HEK293 (cell line): Measurements from ENCODE around the gene CSF3R.

Source experiments
- CTCF ChIA-PET: fragments of 350-600 bp; formaldehyde crosslinking; extraction: SDS; loops from one replicate; lab custom pipeline; 2021; ENCODE audit warnings: antibody characterized with exemption; lab: Yijun Ruan, JAX
- POLR2A ChIA-PET: fragments of 300-600 bp; formaldehyde crosslinking; extraction: SDS; loops from one replicate; lab custom pipeline; 2020; ENCODE audit warnings: antibody characterized with exemption, inconsistent platforms; lab: Yijun Ruan, JAX
- H3K27ac ChIP-seq: fragments of 200-500 bp; sonication (Bioruptor generic); 2 replicates; pipeline ENCODE4 v1.5.1; 2014; ENCODE audit warnings: low read depth, low read length, control low read depth, inconsistent platforms; ENCODE audit errors: extremely low read depth
- H3K36me3 ChIP-seq, 2 experiments: fragments of 200-500 bp in 1 of 2; sonication (Bioruptor generic) in 1 of 2; 1 replicate in 1 of 2; 2 replicates in 1 of 2; pipeline ENCODE4 v1.5.1; 2014 to 2017; ENCODE audit warnings: inconsistent platforms in 2 of 2, low read length in 2 of 2; ENCODE audit not compliant: control insufficient read depth in 2 of 2, insufficient read depth in 1 of 2
- H3K4me1 ChIP-seq: fragments of 200-500 bp; sonication (Bioruptor generic); 2 replicates; pipeline ENCODE4 v1.5.1; 2014; ENCODE audit warnings: mild to moderate bottlenecking, low read length, inconsistent platforms; ENCODE audit not compliant: control insufficient read depth, insufficient read depth
- H3K4me3 ChIP-seq: 2 replicates; pipeline ENCODE4 v1.5.1; 2011; ENCODE audit warnings: low read depth, mild to moderate bottlenecking, control low read depth, low read length, moderate library complexity
- H3K9me3 ChIP-seq: fragments of 200-500 bp; sonication (Bioruptor generic); 2 replicates; pipeline ENCODE4 v1.5.1; 2014; ENCODE audit warnings: low read depth, low read length, inconsistent platforms; ENCODE audit not compliant: control insufficient read depth, insufficient read depth
- EGR2 ChIP-seq: fragments of 450-650 bp; formaldehyde crosslinking; IDR thresholded peaks from 2 replicates; pipeline ENCODE4 v1.5.1; 2016; ENCODE audit warnings: low read depth, missing biosample characterization, missing genetic modification characterization
- KLF8 ChIP-seq: fragments of 450-650 bp; formaldehyde crosslinking; IDR thresholded peaks from 2 replicates; pipeline ENCODE4 v1.5.1; 2016; ENCODE audit warnings: missing biosample characterization, missing genetic modification characterization
- OVOL3 ChIP-seq: fragments of 450-650 bp; formaldehyde crosslinking; IDR thresholded peaks from 2 replicates; pipeline ENCODE4 v1.5.1; 2016; ENCODE audit warnings: missing biosample characterization, missing genetic modification characterization
- PRDM1 ChIP-seq: fragments of 450-650 bp; formaldehyde crosslinking; IDR thresholded peaks from 2 replicates; pipeline ENCODE4; 2016; ENCODE audit warnings: missing biosample characterization, missing genetic modification characterization
- SP7 ChIP-seq: fragments of 450-650 bp; formaldehyde crosslinking; IDR thresholded peaks from 2 replicates; pipeline ENCODE4 v1.5.1; 2016; ENCODE audit warnings: missing biosample characterization, missing genetic modification characterization
- TRIM28 ChIP-seq: IDR thresholded peaks from 2 replicates; pipeline ENCODE4 v1.6.1; 2011; ENCODE audit warnings: low read length, control low read depth, borderline replicate concordance
- ZBTB10 ChIP-seq: fragments of 450-650 bp; formaldehyde crosslinking; IDR thresholded peaks from 2 replicates; pipeline ENCODE4 v1.5.1; 2016; ENCODE audit warnings: missing biosample characterization, missing genetic modification characterization
- ZIC2 ChIP-seq: fragments of 450-650 bp; formaldehyde crosslinking; IDR thresholded peaks from 2 replicates; pipeline ENCODE4 v1.5.1; 2016; ENCODE audit warnings: missing biosample characterization, missing genetic modification characterization
- ZNF133 ChIP-seq: fragments of 450-650 bp; formaldehyde crosslinking; IDR thresholded peaks from 2 replicates; pipeline ENCODE4 v1.5.1; 2016; ENCODE audit warnings: missing biosample characterization, missing genetic modification characterization
- ZNF266 ChIP-seq: fragments of 450-650 bp; formaldehyde crosslinking; IDR thresholded peaks from 2 replicates; pipeline ENCODE4 v1.5.1; 2016; ENCODE audit warnings: missing biosample characterization, missing genetic modification characterization, low read depth
- ZNF292 ChIP-seq: fragments of 450-650 bp; formaldehyde crosslinking; IDR thresholded peaks from 2 replicates; pipeline ENCODE4 v1.5.1; 2016; ENCODE audit warnings: low read depth, missing biosample characterization, missing genetic modification characterization, borderline replicate concordance
- ZNF335 ChIP-seq: fragments of 450-650 bp; formaldehyde crosslinking; conservative IDR thresholded peaks from 2 replicates; pipeline ENCODE4 v1.5.1; 2016; ENCODE audit warnings: missing biosample characterization, missing genetic modification characterization
- ZNF394 ChIP-seq: fragments of 450-650 bp; formaldehyde crosslinking; IDR thresholded peaks from 2 replicates; pipeline ENCODE4 v1.5.1; 2016; ENCODE audit warnings: missing biosample characterization, missing genetic modification characterization, mild to moderate bottlenecking, moderate library complexity, borderline replicate concordance
- ZNF488 ChIP-seq: fragments of 450-650 bp; formaldehyde crosslinking; IDR thresholded peaks from 2 replicates; pipeline ENCODE4 v1.5.1; 2016; ENCODE audit warnings: missing biosample characterization, missing genetic modification characterization
- ZNF501 ChIP-seq: fragments of 450-650 bp; formaldehyde crosslinking; IDR thresholded peaks from 2 replicates; pipeline ENCODE4 v1.5.1; 2016; ENCODE audit warnings: missing biosample characterization, missing genetic modification characterization
- ZNF529 ChIP-seq: fragments of 450-650 bp; formaldehyde crosslinking; IDR thresholded peaks from 2 replicates; pipeline ENCODE4 v1.5.1; 2017; ENCODE audit warnings: missing genetic modification characterization, missing biosample characterization; ENCODE audit not compliant: insufficient replicate concordance
- ZNF549 ChIP-seq: fragments of 450-650 bp; IDR thresholded peaks from 2 replicates; pipeline ENCODE4 v1.5.1; 2018; ENCODE audit warnings: missing biosample characterization, missing genetic modification characterization, mild to moderate bottlenecking, inconsistent platforms, moderate library complexity
- ZNF558 ChIP-seq: fragments of 450-650 bp; formaldehyde crosslinking; IDR thresholded peaks from 2 replicates; pipeline ENCODE4 v1.5.1; 2016; ENCODE audit warnings: missing biosample characterization, missing genetic modification characterization
- ZNF626 ChIP-seq: fragments of 450-650 bp; sonication (Bioruptor Pico); formaldehyde crosslinking; IDR thresholded peaks from 2 replicates; pipeline ENCODE4 v1.5.1; 2018; ENCODE audit warnings: missing biosample characterization, missing genetic modification characterization, inconsistent platforms
- ZNF768 ChIP-seq: fragments of 450-650 bp; formaldehyde crosslinking; IDR thresholded peaks from 2 replicates; pipeline ENCODE4 v1.5.1; 2018; ENCODE audit warnings: missing biosample characterization, mild to moderate bottlenecking, missing genetic modification characterization
- ZSCAN18 ChIP-seq: fragments of 450-650 bp; formaldehyde crosslinking; IDR thresholded peaks from 2 replicates; pipeline ENCODE4 v1.5.1; 2016; ENCODE audit warnings: missing biosample characterization, missing genetic modification characterization

CSF3R gene

GRCh38 chr1:36520771-36521420 is 38.2 kb upstream of the CSF3R start:
- ChIA-PET CTCF (no interaction called here), POLR2A (no interaction called here)
- Histone ChIP-seq H3K4me1 (no peaks in the 10 kb centered on the region), H3K36me3 (no peaks in the 10 kb centered on the region), H3K4me3 (no peak overlapping the region), H3K27ac (no peak overlapping the region), H3K9me3 (no peaks in the 10 kb centered on the region)
- TF ChIP-seq ZNF768 (tag by site-specific recombination), result no peak
- no peak for TF ChIP-seq EGR2 (tag by site-specific recombination)
- no peak for TF ChIP-seq ZNF488 (tag by site-specific recombination)
- TF ChIP-seq ZNF335 (tag by site-specific recombination), result no peak
- no peak for TF ChIP-seq ZNF529 (tag by site-specific recombination)
- no peak for TF ChIP-seq ZNF394 (tag by site-specific recombination)
- no peak for TF ChIP-seq ZNF626 (tag by site-specific recombination)
- TF ChIP-seq TRIM28, result no peak
- TF ChIP-seq ZNF266 (tag by site-specific recombination), result no peak
- TF ChIP-seq ZSCAN18 (tag by site-specific recombination), result no peak
- no peak for TF ChIP-seq ZNF133 (tag by site-specific recombination)
- TF ChIP-seq ZNF558 (tag by site-specific recombination), result no peak
- no peak for TF ChIP-seq PRDM1 (tag by site-specific recombination)
- TF ChIP-seq OVOL3 (tag by site-specific recombination), result no peak
- TF ChIP-seq ZNF549 (tag by site-specific recombination), result no peak
- TF ChIP-seq KLF8 (tag by site-specific recombination), result no peak
- TF ChIP-seq ZNF292 (tag by site-specific recombination), result no peak

GRCh38 chr1:36520056-36520455 is 37.3 kb upstream of the CSF3R start:
- POLR2A ChIA-PET, result no interaction called here
- no peak overlapping the region for H3K4me3 ChIP-seq
- H3K9me3 ChIP-seq, result no peaks in the 10 kb centered on the region
- TF ChIP-seq ZIC2 (tag by site-specific recombination) (peak; percentile 46; the same call in 1 of the 2 replicates), ZBTB10 (tag by site-specific recombination) (no peak), SP7 (tag by site-specific recombination) (peak; percentile 35; the same call in 1 of the 2 replicates), ZNF501 (tag by site-specific recombination) (no peak)
- CTCF ChIA-PET, result no interaction called here
- no peaks in the 10 kb centered on the region for H3K36me3 ChIP-seq
- H3K27ac ChIP-seq, result no peak overlapping the region
- no peaks in the 10 kb centered on the region for H3K4me1 ChIP-seq
